ENCODE data around the gene UBE2R2. TPM values are rescaled to one million over a fixed set of nuclear protein-coding genes. Genes with fewer than 3 reads are reported as not detected.

UBE2R2 gene
- total and polyA plus RNA-seq, 9 donors, result 19.6 to 76.0 (median 43.3) TPM

- Histone ChIP-seq H3K27ac (no peak overlapping the region), H3K4me1 (ENCODE audit: insufficient read depth) (no peaks in the 10 kb centered on the region), H3K36me3 (no peaks in the 10 kb centered on the region), H3K4me3 (no peak overlapping the region), H3K9me3 (no peaks in the 10 kb centered on the region), H3K27me3 (no peaks in the 10 kb centered on the region)
- DNase-seq, result no peak
- WGBS, 3 donors, result 42 to 76% (median 55%) methylated on average over 1 of the region's 1 CpG
- TF ChIP-seq CTCF (IDR thresholded peaks at IDR 0.05), result no peak
- intact Hi-C loops (cut with DNase I), result no loop called here
Measured at GRCh38 chr9:33913541-33913940, 96.6 kb downstream of the UBE2R2 start.

GRCh38 chr9:33914887-33915628, 98.1 kb downstream of the UBE2R2 start:
- 97 to 99% (median 99%) methylated on average over 3 of the region's 3 CpGs for WGBS, 3 donors
- TF ChIP-seq POLR2A (IDR thresholded peaks at IDR 0.05) (no peak), CTCF (IDR thresholded peaks at IDR 0.05) (no peak), EP300 (IDR thresholded peaks at IDR 0.05) (no peak)
- intact Hi-C loops (cut with DNase I), result no loop called here

GRCh38 chr9:33917036-33917435, 100.1 kb downstream of the UBE2R2 start:
- intact Hi-C loops (cut with DNase I), result no loop called here
- Histone ChIP-seq H3K36me3 (no peaks in the 10 kb centered on the region), H3K27ac (no peak overlapping the region), H3K4me1 (ENCODE audit: insufficient read depth) (no peaks in the 10 kb centered on the region), H3K27me3 (no peaks in the 10 kb centered on the region), H3K4me3 (no peak overlapping the region), H3K9me3 (no peaks in the 10 kb centered on the region)
- TF ChIP-seq CTCF (IDR thresholded peaks at IDR 0.05) (no peak), POLR2A (IDR thresholded peaks at IDR 0.05) (no peak), EP300 (IDR thresholded peaks at IDR 0.05) (no peak)
- DNase-seq, result no peak
- WGBS, 3 donors, result 88 to 91% (median 88%) methylated on average over 9 of the region's 9 CpGs

More at GRCh38 chr9:33914887-33915628, 98.1 kb downstream of the UBE2R2 start:
- H3K27ac ChIP-seq, result no peak overlapping the region
- H3K4me1 ChIP-seq (ENCODE audit: insufficient read depth), result no peaks in the 10 kb centered on the region
- no peak for DNase-seq
- no peaks in the 10 kb centered on the region for H3K36me3 ChIP-seq
- no peaks in the 10 kb centered on the region for H3K9me3 ChIP-seq
- H3K27me3 ChIP-seq, result no peaks in the 10 kb centered on the region
- no peak overlapping the region for H3K4me3 ChIP-seq

- no peak for DNase-seq
- no peak overlapping the region for H3K4me3 ChIP-seq
- H3K4me1 ChIP-seq (ENCODE audit: insufficient read depth), result no peaks in the 10 kb centered on the region
- intact Hi-C loops (cut with DNase I), result no loop called here
- no peaks in the 10 kb centered on the region for H3K27me3 ChIP-seq
- TF ChIP-seq EP300 (IDR thresholded peaks at IDR 0.05), result no peak
- no peak for TF ChIP-seq CTCF (IDR thresholded peaks at IDR 0.05)
- no peak for TF ChIP-seq POLR2A (IDR thresholded peaks at IDR 0.05)
- H3K9me3 ChIP-seq, result no peaks in the 10 kb centered on the region
- no peaks in the 10 kb centered on the region for H3K36me3 ChIP-seq
- no peak overlapping the region for H3K27ac ChIP-seq
- WGBS, 3 donors, result 82 to 84% (median 83%) methylated on average over 6 of the region's 6 CpGs
Measured at GRCh38 chr9:33919276-33919897, 102.4 kb downstream of the UBE2R2 start.
